Left lung (tissue), 10 donors: ENCODE measurements around the gene IQCF6. TPM values are rescaled to one million over a fixed set of nuclear protein-coding genes. Genes with fewer than 3 reads are reported as not detected.
A peak's percentile ranks its signal among the peaks of the same experiment; 100 is the strongest.
"Not testable (repeated sequence)": the region's sequence is repeated elsewhere in the genome, so short reads cannot be mapped to it uniquely, and the experiment has no call there.

Experiments used
- ATAC-seq: fragments of 200-7000 bp; cut with Tn5 transposase; one replicate; pipeline ENCODE4 v1.9.1; 2020; ENCODE audit warnings: moderate library complexity
- DNase-seq, 4 donors: peaks; one replicate each; pipeline ENCODE4 v3.0.0-alpha.2; 2013 to 2020
- H3K27ac ChIP-seq, 2 donors: fragments of 200-600 bp; sonication (generic) in 1 of 2; one replicate each; pipeline versions ENCODE4 v1.5.0 to v1.8.0; 2020 to 2021
- H3K27me3 ChIP-seq, 2 donors: fragments of 200-600 bp; sonication (generic) in 1 of 2; one replicate each; pipeline versions ENCODE4 v1.5.0 to v1.8.0; 2020 to 2021
- H3K36me3 ChIP-seq, 2 donors: fragments of 200-600 bp; sonication (generic) in 1 of 2; one replicate each; pipeline versions ENCODE4 v1.5.0 to v1.8.0; 2020 to 2021
- H3K4me1 ChIP-seq, 2 donors: fragments of 200-600 bp; one replicate each; pipeline ENCODE4 v1.8.0; 2021
- H3K4me3 ChIP-seq, 2 donors: fragments of 200-600 bp; sonication (generic) in 1 of 2; one replicate each; pipeline versions ENCODE4 v1.5.0 to v1.8.0; 2020 to 2021; ENCODE audit warnings: mild to moderate bottlenecking in 1 of 2
- H3K9me3 ChIP-seq, 2 donors: fragments of 200-600 bp; sonication (generic) in 1 of 2; one replicate each; pipeline versions ENCODE4 v1.5.0 to v1.8.0; 2020 to 2021
- intact Hi-C, 2 donors: fragments of 100-400 bp; cut with DNase I; formaldehyde crosslinking; loops; one replicate each; pipeline versions ENCODE4 v1.11.2 to v1.14.2; 2022
- polyA plus RNA-seq, 6 donors: library from polyadenylated mRNA; unstranded; fragments of 120-200 nt; gene quantifications; one replicate each; pipeline ENCODE4 v1.2.1, GENCODE V29; 2013; ENCODE audit not compliant: insufficient read length in 6 of 6
- total RNA-seq, 2 donors: library from RNA; stranded (reverse); fragmentation: NEBNext Ultra II Directional; extraction: Animal tissue kit (Norgen Biotek cat#: 25700); gene quantifications; one replicate each; pipeline ENCODE4 v1.2.1, GENCODE V29; 2021
- TF ChIP-seq, protein P1 (sequence below), 2 donors: fragments of 200-600 bp; sonication (generic) in 1 of 2; IDR thresholded peaks; one replicate each; pipeline versions ENCODE4 v1.5.0 to v1.8.0; 2021; ENCODE audit warnings: antibody characterized with exemption in 2 of 2
- donor health status: DM: no; HTN: yes; CAD: no.
- donor health status: DM: no; HTN: no; CAD: no.

Gene IQCF6
- total and polyA plus RNA-seq, 8 donors = not detected

DNA sequence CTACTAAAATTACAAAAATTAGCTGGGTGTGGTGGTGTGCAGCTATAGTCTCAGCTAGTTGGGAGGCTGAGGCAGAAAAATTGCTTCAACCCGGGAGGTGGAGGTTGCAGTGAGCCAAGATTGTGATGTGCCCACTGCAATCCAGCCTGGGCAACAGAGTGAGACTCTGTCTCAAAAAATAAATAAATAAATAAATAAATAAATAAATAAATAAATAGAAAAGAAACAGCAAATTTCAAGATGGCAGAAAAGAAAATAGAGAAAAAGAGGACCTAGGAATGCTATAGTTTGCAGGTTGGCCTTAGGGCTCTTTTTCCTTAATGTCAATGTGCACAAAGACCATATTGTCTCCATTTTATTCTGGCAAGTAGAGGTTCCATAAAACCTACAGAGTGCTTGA is 28.2 kb downstream of the IQCF6 start:
- Histone ChIP-seq H3K36me3 (no peaks in the 10 kb centered on the region), H3K4me1 (no peaks in the 10 kb centered on the region), H3K4me3 (no peak overlapping the region), H3K27ac (no peak overlapping the region), H3K27me3 (peaks cover 0 to 6% of the 10 kb centered on the region in 2 donors), H3K9me3 (peaks cover 0 to 2% of the 10 kb centered on the region in 2 donors)
- no peak for DNase-seq
- TF ChIP-seq, protein P1, sequence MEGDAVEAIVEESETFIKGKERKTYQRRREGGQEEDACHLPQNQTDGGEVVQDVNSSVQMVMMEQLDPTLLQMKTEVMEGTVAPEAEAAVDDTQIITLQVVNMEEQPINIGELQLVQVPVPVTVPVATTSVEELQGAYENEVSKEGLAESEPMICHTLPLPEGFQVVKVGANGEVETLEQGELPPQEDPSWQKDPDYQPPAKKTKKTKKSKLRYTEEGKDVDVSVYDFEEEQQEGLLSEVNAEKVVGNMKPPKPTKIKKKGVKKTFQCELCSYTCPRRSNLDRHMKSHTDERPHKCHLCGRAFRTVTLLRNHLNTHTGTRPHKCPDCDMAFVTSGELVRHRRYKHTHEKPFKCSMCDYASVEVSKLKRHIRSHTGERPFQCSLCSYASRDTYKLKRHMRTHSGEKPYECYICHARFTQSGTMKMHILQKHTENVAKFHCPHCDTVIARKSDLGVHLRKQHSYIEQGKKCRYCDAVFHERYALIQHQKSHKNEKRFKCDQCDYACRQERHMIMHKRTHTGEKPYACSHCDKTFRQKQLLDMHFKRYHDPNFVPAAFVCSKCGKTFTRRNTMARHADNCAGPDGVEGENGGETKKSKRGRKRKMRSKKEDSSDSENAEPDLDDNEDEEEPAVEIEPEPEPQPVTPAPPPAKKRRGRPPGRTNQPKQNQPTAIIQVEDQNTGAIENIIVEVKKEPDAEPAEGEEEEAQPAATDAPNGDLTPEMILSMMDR (IDR thresholded peaks at IDR 0.05) = no peak
- intact Hi-C loops = no loop called here
- ATAC-seq = no peak

GRCh38 chr3:51748327-51748726 is 30.7 kb downstream of the IQCF6 start:
- Histone ChIP-seq H3K27me3 (no peaks in the 10 kb centered on the region), H3K36me3 (no peaks in the 10 kb centered on the region), H3K27ac (no peak overlapping the region), H3K9me3 (peaks cover 0 to 2% of the 10 kb centered on the region in 2 donors), H3K4me3 (no peak overlapping the region), H3K4me1 (no peaks in the 10 kb centered on the region)
- DNase-seq = no peak
- intact Hi-C loops = no loop called here
- no peak for ATAC-seq
- TF ChIP-seq, protein P1 (IDR thresholded peaks at IDR 0.05) = no peak

- intact Hi-C loops = no loop called here
Measured at GRCh38 chr3:51747840-51748239, 31.2 kb downstream of the IQCF6 start.

GRCh38 chr3:51742978-51743377 is 36.1 kb downstream of the IQCF6 start:
- H3K4me1 ChIP-seq, H3K27me3 ChIP-seq, H3K36me3 ChIP-seq, H3K4me3 ChIP-seq, intact Hi-C loops, H3K9me3 ChIP-seq, H3K27ac ChIP-seq, ATAC-seq: not testable (repeated sequence)
- DNase-seq = peak in 1 of 4 donors; percentile 42

More at GRCh38 chr3:51747840-51748239, 31.2 kb downstream of the IQCF6 start:
- no peaks in the 10 kb centered on the region for H3K27me3 ChIP-seq
- peaks cover 0 to 2% of the 10 kb centered on the region in 2 donors for H3K9me3 ChIP-seq
- no peak for DNase-seq
- TF ChIP-seq, protein P1 (IDR thresholded peaks at IDR 0.05) = no peak
- ATAC-seq = no peak
- no peak overlapping the region for H3K27ac ChIP-seq
- no peaks in the 10 kb centered on the region for H3K4me1 ChIP-seq
- no peaks in the 10 kb centered on the region for H3K36me3 ChIP-seq
- no peak overlapping the region for H3K4me3 ChIP-seq

GRCh38 chr3:51742320-51742719 is 36.7 kb downstream of the IQCF6 start:
- H3K27me3 ChIP-seq, H3K27ac ChIP-seq, H3K4me1 ChIP-seq, H3K9me3 ChIP-seq, DNase-seq, H3K4me3 ChIP-seq, ATAC-seq, H3K36me3 ChIP-seq, intact Hi-C loops: not testable (repeated sequence)

DNA sequence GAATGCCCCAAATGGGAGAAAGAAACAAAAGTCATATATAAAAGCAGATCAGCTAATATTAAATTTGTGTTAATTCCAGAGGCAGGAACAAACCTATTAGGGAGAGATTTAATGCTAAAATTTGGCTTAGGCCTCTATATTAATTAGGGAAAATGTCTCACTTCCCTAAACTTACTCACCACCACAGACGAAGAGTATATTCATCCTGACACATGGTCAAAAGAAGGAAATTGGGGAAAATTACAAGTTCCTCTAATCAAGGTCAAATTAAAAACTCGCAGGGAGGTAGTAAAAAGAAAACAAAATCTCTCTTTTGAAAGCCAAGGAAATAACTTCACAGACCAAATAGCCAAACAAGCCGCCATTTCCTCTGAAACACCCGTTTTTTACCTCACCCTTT is 39.9 kb downstream of the IQCF6 start:
- Histone ChIP-seq H3K36me3 (no peaks in the 10 kb centered on the region), H3K27me3 (peaks cover 0 to 12% of the 10 kb centered on the region in 2 donors), H3K27ac (no peak overlapping the region), H3K4me1 (no peaks in the 10 kb centered on the region), H3K9me3 (no peaks in the 10 kb centered on the region), H3K4me3 (no peak overlapping the region)
- DNase-seq (no peak), ATAC-seq (no peak)
- TF ChIP-seq, protein P1 (IDR thresholded peaks at IDR 0.05) = no peak
- intact Hi-C loops = no loop called here
